SKM-1 treated with dmso at 0.1 percent for 144 hours (cell line): ENCODE measurements around the gene SNX11.

Source experiments
- DNase-seq: peaks from one replicate; lab custom pipeline; 2025; ENCODE audit not compliant: unreplicated experiment; lab: John Stamatoyannopoulos, UW

Gene SNX11

DNA sequence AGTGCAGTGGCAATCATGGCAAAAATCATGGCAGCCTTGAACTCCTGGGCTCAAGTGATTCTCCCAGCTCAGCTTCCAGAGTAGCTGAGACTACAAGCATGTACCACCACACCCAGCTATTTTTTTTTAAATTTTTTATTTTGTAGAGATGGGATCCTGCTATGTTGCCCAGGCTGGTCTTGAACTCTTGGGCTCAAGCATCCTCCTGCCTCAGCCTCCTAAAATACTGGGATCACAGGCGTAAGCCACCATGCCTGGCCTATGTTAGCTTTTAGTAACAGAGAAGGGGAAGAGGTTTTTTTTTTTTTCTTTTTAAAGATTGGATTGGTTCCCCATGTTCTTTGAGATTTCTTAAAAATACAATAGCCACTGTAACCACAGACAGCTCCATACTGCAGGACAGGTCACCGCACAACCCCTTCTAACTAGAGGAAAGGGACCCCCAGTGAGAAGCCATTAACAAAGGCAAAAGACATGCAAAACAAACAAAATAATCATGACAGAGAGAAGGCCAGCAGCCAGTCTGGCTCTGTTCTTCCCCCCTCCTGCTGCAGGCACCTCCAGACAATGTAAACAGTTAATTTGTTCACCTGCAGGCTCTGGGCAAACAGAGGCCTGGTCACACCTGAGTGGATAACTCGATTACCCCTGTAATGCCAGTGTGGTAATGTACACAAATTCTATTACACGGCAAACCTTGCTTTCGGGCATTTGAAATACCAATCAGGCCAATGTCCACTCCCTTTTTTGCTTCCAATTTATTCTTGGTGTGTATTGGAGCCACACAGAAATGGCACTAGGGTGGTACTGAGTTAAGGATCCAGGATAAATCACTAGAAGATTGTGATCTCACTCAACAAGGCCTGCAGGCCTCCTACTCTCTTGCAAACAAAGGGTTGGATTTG is 52.9 kb downstream of the SNX11 start:
- no peak for DNase-seq

DNA sequence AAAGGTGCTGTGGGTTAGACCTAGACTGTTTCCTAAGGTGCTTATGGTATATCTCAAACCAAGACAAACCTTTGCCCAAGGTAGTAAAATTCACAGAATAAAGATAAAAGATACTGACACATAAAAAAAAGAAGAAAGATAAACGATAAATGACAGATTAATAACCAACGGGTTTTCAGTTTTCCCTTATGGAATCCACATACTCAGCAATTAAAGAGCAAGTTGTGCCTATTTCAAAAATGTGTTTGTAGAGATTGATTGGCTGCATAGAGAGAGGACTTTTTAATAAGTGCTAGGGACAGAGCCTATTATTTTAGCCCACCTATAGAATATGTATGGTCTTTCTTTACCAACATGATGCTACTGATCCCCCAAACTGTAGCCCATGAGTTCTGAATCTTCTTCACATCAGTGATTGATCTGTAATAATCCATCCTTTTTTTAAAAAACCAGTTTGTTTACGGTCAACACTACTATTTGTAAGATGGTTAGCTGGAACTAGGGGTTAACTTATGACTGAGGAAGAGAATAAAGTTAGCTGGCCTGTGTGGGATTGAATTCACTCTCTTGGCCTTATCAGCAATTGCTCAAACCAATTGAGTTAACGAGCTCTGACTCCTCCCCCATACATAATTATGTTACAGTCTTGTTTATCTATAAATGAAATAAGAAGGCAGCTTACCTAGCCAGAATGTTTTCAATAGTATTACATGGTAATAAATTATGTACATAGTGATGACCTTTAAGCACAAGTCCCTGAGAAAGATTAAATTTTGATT is 53.8 kb downstream of the SNX11 start:
- no peak for DNase-seq

DNA sequence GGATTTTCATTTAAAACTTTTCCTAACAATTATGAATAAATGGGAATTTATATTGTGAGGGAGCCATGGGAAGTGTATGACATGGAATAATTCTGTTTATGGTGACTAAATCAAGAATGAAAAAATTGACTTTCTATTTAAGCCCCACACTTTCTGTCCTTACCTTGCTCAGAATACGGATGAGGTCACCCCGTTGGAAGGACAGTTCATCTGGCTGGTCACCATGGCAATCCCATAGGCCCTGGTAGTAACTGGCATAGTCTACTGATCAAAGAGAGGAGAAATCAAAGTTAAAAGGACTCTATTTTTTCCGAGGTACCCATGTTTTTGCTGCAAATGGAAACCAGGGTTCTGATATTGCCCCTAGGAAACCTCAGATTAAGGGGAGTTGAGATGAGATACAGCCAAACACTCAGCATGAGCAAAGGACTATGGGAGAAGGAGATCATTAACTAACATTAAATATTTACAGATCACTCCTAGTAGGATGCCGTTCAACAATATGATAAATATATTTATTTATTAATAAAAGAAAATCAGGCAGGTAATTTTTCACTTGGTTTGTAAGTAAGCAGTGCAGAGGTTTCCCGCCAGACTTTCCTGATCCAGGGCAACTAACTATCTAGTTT is 54.9 kb downstream of the SNX11 start:
- no peak for DNase-seq

DNA sequence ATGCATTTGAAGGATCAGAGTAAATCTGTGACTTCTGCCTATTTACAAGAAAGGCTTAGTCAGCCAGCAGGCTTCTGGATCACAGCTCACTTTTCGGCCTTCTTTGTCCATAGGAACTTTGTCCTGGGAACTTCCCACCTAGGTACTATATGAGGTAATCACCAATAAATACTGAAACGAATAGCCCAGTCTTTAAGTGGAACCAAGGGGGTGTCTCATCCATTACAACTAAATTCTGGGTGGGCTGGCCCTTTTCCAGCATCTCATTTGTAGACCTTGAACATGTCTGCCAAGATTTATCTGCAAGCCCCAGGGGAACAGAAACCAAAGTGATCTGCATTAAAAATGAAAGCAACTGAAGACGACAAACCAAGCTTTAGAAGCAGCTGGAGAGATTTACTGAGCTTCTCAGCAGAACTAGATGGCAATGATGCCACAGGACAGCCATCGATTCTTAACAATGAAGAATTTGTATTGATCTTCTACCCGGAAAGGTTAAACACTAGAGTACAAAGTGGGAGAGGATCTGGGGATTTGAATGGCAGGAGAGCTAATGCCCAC is 55.5 kb downstream of the SNX11 start:
- no peak for DNase-seq

DNA sequence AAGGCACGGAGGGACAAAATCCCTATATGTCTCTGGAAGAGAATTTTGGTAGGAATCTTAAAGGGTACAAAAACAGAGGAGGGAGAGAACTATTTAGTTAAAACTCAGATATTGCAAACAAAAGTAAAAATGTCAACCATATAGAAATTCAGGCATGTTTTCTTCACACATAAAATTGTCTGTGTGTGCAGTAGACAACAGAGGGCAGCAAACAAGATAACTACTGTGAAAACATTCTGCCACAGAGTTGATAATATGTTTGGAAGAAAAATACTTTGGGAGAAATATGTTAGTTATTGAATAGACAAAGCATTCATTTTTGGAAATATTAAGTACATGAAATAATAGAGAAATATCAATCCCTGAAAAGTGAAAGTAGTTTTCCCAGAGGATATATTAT is 56.2 kb downstream of the SNX11 start:
- no peak for DNase-seq

DNA sequence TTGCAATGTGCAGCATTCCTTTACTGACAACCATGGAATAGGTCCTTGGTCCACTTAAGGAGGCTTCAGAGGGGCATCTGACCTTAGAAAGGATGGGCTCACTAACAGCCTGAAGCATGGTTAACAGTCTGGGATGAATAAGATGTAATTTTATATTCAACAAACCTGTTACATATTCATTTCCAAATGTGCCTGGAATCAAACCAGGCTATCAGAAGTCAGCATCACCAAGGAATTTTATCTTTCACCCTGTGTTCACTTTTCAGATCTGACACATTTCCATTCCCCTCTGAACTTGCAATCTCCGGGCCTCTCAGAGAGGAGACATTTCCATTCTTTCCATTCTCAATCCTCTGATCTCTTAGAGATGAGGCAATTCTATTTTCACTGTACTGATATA is 62.4 kb downstream of the SNX11 start:
- DNase-seq, result no peak
